Stimulated activated CD8-positive, alpha-beta memory T cell treated with anti-CD3 and anti-CD28 coated beads, Interleukin-4, amount 100 ng/mL, for 24 hours (primary cell): Measurements from ENCODE around the gene KSR1.
"Not testable (repeated sequence)": the region's sequence is repeated elsewhere in the genome, so short reads cannot be mapped to it uniquely, and the experiment has no call there.

Source experiments
- DNase-seq: peaks from one replicate; pipeline ENCODE4 v3.0.0-alpha.2; 2020; ENCODE audit warnings: low read depth

The KSR1 gene

GRCh38 chr17:27455914-27456680 lies at the start of gene KSR1:
Gene KSR1 (plus strand): TSS chr17:27456448. CDS start chr17:27456644, 196 bp downstream.
- peak; percentile 73 for DNase-seq

GRCh38 chr17:27407916-27408864 lies 48.1 kb upstream of the KSR1 start:
- no peak for DNase-seq

GRCh38 chr17:27408891-27409290 lies 47.4 kb upstream of the KSR1 start:
- no peak for DNase-seq

- DNase-seq = not testable (repeated sequence)
Observed at GRCh38 chr17:27412158-27412557, 44.1 kb upstream of the KSR1 start.

- no peak for DNase-seq
Observed at GRCh38 chr17:27413315-27413714, 42.9 kb upstream of the KSR1 start.

- no peak for DNase-seq
Observed at GRCh38 chr17:27413792-27414191, 42.5 kb upstream of the KSR1 start.

GRCh38 chr17:27414271-27414670 lies 42.0 kb upstream of the KSR1 start:
- no peak for DNase-seq

GRCh38 chr17:27414694-27415093 lies 41.6 kb upstream of the KSR1 start:
- no peak for DNase-seq

GRCh38 chr17:27415120-27415795 lies 41.0 kb upstream of the KSR1 start:
- DNase-seq = no peak

GRCh38 chr17:27417596-27418365 lies 38.5 kb upstream of the KSR1 start:
- no peak for DNase-seq

- no peak for DNase-seq
Observed at GRCh38 chr17:27418366-27418615, 38.0 kb upstream of the KSR1 start.

GRCh38 chr17:27419156-27419555 lies 37.1 kb upstream of the KSR1 start:
- DNase-seq = no peak

GRCh38 chr17:27420211-27420950 lies 35.9 kb upstream of the KSR1 start:
- no peak for DNase-seq

- no peak for DNase-seq
Observed at GRCh38 chr17:27421111-27421510, 35.1 kb upstream of the KSR1 start.

- DNase-seq = not testable (repeated sequence)
Observed at GRCh38 chr17:27421626-27422025, 34.6 kb upstream of the KSR1 start.

- DNase-seq = no peak
Observed at GRCh38 chr17:27422601-27423000, 33.6 kb upstream of the KSR1 start.

- DNase-seq = no peak
Observed at GRCh38 chr17:27423651-27424050, 32.6 kb upstream of the KSR1 start.

GRCh38 chr17:27424516-27424915 lies 31.7 kb upstream of the KSR1 start:
- no peak for DNase-seq

- no peak for DNase-seq
Observed at GRCh38 chr17:27424941-27425340, 31.3 kb upstream of the KSR1 start.

GRCh38 chr17:27425571-27425970 lies 30.7 kb upstream of the KSR1 start:
- not testable (repeated sequence) for DNase-seq

GRCh38 chr17:27425991-27426390 lies 30.3 kb upstream of the KSR1 start:
- no peak for DNase-seq
